HG02970 (cell line): ENCODE data around the gene COIL.
A peak's percentile ranks its signal among the peaks of the same experiment; 100 is the strongest.

ENCODE experiments used
- ATAC-seq: cut with Tn5 transposase; IDR thresholded peaks from one replicate; pipeline ENCODE4 v1.9.1; 2021; ENCODE audit warnings: mild to moderate bottlenecking, moderate library complexity, moderate number of reproducible peaks; ENCODE audit not compliant: unreplicated experiment, low FRiP score

The COIL gene

DNA sequence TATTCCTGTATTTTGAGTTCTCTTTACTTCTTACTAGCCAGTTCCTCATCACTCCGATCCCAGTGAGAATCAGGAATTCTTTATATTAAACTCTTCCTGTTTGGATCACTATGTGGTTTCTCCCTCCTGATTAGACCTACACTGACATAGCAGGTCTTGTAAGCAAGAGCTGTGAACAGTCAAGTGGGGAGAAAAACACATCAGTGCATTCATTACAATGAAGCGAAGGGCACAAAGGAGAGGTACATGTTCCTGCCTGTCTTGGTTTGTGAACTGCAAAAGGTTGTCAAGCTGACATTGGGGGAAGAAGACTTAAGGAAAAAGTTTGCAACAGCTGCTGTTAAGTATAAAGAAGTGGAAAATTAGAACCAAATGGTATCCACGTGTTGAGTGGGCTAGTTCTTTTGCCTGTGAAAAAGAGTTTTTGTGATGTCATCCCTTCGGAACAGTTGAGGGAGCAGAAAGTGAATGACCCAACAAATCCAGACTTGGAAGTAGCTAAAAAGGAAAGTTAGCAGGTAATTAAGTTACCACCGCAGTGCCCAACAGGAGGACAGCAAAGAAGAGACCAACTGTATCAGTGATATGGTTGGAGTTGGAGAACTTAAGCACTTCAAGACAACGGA, 24.0 kb downstream of the COIL start:
- no peak for ATAC-seq

DNA sequence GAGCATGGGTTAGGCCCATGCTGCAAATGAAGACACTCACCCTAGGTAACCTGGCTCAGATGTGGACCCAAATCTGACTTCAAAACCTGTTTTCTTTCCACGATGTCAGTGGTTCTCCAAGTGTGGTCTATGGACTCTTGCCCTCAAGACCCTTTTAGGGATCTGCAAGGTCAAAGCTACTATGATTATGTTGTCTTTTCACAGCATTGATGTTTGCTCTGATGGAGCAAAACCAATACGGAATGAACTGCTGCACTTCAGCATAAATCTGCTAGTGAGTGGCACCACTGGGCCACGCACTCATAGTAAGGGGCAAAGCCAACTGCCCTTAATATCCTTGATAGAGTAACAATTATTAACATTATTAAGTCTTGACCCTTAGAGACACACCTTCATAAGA, 25.4 kb downstream of the COIL start:
- ATAC-seq: no peak

DNA sequence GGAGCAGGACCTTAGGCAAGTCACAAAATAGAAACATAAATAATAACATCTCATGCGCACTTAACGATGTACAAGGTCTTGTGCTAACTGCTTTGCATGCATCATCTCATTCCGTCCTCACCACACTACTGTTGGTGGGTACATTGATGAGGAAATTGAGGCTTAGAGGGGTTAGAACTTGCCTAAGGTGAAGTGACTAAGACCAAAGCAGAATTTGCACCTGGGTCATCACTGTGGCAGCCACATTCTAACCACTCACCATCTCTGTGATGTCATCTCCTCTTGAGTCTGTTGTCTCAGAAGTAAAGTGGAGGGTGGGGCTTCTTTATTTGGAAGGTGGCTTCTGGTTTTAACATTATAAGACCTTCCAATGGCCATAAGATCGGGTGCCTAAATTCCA, 26.6 kb downstream of the COIL start:
- no peak for ATAC-seq

DNA sequence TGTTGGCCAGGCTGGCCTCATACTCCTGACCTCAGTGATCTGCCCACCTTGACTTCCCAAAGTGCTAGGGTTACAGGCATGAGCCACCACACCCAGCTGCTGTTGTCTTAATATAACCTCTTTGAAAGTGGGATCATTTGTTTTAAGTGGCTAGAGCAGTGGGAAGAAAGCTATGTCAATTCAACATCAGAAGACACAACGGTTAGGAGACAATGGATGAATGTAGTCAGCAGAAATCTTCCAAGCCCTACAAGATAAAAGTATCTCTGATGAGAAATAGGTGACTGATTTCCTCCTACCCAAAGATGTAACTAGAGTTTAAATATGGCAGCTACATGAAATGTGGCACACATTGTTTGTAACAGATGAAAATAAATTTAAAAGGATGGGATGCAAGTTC, 27.0 kb downstream of the COIL start:
- ATAC-seq: no peak

DNA sequence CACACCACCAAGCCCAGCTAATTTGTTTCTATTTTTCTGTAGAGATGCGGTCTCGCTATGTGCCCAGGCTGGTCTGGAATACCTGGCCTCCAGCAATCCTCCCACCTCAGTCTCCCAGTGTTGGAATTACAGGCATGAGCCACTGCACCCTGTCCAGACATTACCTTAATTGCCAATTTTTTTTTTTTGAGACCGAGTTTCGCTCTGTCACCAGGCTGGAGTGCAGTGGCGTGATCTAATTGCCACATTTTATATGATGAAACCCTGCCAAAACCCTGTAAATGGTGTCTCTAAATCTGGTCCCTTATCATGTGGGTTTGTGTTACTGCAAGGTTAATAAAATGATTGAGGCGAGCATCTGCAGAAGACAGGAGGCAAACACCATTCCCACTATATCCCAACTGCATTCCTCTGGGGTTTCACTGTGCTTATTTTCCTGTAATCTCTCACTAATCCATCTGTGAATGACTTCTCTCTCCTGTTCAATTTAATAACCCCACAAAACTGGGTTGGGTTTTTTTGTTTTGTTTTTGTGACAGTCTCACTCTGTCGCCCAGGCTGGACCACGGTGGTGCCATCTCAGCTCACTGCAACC, 27.6 kb downstream of the COIL start:
- no peak for ATAC-seq

DNA sequence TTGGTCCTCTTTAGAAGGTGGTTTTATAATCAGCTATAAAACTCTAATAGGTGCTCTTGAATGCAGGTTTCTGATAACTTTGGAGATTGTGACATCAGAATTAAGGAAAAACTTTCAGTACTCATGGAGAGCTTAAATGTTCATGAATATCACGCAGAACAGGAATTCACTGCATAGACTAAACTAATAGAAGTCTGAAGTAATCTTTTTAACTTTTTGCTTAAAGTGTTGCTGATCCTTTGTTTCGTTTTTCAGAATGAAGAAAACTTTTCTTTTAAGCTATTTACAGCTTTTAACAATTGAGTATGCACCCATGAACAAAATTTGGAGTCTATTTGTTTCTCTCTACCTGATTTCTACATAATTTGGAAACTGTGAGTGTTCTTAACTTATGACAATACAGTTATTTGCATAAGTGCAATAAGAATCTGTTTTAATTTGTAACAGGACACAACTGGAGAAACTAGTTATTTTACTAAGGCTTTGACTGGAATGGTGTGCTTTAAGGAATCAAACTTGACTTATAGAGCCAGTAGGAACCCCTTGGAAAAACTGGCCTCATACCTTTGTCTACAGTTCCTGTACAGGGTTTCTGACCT, 30.0 kb downstream of the COIL start:
- no peak for ATAC-seq

DNA sequence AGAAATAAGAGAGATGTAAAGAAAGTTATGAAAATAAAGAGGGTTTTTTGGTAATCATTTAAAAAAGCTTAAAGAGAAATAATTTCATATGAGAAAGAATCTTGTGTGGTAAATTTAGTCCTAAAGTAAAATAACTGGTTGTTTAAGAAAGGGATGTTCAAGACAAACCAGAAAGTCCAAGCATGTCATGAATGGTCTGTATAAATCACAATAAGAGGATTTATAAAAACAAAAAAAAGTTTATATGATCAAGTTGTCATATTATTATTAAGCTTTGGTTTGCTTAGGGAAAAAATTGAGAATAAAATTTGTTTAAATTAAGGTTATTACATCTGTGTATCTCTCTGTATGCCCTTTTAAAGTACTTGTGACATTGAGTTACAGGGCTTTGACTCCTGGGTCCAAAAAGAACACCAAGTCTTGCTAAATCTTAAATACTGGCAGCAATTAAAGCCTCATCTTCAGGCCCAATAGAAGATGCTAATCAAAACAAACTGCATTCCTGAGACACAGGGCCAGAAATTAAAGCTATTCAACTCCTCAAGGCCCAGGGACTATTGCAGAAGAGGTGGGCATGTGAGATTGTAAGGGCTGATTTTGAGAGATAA, 31.4 kb downstream of the COIL start:
- no peak for ATAC-seq

DNA sequence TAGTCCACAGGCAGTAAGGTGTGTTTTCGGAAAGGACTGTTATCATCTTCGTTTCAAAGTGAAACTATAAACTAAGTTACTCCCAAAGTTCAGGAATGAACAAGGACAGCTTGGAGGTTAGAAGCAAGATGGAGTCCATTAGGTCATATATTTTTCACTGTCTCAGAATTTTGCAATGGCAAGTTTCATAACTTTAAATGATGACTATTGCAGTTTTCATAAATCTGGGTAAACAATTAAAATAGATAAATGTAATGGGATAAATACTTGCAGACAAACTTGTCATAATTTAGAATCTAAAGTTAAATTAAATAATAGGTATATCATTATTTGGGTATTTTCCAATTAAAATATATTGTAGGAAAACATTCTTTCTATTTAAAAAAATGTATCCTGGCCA, 32.3 kb downstream of the COIL start:
- ATAC-seq: no peak

DNA sequence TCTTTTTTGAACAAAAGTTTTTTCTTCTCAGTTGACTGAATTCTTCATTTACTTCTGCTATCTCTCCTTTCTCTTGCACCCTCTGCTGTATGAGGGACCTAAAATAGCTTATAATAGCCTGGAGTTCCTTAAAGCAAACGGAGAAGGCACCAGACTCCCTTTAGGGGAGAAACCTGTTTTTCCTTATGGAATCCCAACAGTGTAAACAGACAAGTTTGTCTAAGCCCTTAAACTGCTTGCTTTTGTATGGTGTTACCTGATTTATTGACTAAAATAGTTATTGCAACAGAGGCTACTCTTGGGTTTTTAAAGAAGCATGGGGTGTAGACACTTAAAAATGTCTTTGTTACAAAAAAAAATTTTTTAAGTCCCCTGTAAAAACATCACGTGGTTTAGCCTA, 34.1 kb downstream of the COIL start:
- no peak for ATAC-seq

DNA sequence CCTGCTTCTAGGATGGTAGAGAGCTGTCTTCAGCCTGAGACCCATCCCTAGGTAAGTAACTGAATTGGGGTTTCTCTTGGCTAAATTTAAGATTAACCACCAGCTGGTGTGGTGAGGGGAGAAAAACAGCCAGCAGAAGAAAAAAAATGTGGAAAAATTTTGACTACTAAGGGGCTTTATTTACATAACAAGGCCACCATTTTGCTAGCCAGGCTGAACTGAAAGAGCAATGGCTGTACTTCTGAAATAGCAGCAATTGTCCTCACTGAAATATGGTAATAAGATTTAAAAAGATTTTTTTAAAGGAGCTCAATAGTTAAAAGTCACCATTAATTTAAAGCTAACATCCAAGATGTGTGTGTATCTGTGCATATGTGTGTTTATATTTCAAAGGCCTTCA, 34.6 kb downstream of the COIL start:
- no peak for ATAC-seq

DNA sequence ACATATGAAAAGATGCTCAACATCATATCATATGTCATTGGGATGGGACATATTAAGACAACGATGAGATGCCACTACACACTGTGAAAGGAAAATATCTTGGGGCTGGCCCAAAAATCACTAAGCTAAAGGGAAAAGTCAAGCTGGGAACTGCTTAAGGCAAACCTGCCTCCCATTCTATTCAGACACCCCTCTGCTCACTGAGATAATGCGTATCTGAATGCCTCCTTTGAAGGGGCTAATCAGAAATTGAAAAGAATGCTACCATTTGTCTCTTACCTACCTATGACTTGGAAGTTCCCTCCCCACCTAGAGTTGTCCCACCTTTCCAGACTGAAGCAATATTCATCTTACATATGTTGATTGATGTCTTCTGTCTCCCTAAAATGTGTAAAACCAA, 35.8 kb downstream of the COIL start:
- no peak for ATAC-seq

DNA sequence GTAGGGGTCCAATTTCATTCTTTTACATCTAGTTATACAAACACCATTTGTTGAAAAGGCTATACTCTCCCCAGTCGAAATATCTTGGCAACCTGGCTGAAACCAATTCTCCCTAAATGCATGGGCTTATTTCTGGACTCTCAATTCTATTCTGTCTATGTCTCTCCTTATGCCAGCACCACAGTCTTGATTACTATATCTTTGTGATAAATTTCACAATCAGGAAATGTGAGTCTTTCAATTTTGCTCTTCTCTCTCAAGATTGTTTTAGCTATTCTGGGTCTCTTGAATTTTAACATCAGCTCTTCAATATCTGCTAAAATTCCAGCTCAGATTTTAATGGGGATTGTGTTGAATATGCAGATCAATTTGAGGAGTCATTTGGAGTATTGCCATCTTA, 41.1 kb downstream of the COIL start:
- ATAC-seq: no peak

DNA sequence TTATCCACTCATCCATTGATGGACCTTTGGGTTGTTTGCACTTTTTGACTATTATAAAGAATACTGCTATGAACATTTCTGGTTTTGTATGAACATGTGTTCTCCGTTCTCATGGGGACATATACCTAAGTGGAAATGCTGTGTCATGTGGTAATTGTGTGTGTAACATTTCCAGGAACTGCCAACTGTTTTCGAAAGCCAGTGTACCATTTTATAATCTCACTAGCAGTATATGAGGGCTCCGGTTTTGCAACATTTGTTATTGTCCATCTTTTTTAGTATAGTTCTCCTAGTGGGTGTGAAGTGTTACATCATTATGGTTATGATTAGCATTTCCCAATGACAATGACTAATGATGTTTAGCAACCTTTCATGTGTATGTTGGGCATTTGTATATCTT, 41.9 kb downstream of the COIL start:
- no peak for ATAC-seq

DNA sequence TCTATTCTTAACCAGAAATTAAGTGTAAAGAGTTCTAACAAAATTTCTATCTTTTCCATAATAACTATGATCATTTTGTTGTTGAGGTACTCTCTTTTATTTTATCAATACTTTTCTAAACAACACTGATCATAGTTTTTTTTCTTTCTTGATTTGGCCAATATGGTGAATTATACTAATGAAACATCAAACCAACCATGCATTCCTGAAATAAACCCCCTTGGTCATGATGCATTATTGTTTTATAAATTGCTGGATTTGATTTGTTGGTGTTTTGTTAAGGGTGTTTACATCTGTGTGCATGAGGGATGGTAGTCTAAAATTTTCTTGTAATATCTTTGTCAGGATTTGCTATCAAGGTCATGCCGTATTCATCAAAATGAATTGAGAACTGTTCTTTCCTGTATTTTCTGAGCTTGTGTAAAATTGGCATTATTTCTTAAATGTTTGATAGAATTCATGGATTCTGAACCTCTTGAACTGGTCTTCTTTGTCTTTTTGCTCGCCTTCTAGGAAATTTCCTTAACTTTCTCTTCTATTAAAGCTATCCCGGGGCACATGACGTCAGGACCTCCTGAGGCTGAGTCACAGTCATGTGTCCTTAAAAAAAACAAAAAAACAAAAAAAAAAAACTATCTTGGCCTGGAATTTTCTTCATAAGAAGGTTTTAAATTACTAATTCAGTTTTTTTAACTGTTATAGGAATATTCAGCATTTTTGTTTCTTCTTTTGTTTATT, 43.1 kb downstream of the COIL start:
- no peak for ATAC-seq

DNA sequence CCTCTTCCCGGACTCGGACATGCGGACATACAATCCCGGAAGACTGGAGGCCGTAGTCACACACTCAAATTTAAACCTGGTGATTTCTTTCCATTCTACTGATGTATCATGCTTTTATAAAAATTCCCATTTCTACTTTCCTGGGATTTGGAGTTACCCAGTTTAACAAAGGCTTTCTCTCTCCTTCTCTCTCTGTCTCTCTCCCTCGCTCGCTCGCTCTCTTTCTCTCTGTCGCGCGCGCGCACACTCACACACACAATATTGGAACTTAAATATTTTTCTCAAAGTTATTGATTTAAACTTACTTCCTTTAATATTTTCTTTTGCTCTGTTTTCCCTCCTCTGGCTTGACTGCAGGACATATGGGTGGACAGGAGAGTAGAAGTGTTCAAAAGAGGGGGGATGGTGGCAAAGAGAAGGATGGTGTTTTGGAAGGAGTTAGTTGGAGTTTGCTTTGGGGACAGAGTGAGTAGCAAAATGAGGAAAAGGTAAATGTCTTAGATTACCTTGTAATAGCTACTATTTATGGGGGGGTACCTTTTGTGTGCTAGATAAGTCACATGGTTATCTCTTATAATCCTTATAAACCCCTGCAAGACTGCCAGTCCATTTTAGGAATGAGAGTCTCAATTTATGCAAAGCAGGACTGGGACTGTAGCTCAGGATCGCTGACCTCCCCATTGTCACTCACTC, 46.1 kb downstream of the COIL start:
- no peak for ATAC-seq

DNA sequence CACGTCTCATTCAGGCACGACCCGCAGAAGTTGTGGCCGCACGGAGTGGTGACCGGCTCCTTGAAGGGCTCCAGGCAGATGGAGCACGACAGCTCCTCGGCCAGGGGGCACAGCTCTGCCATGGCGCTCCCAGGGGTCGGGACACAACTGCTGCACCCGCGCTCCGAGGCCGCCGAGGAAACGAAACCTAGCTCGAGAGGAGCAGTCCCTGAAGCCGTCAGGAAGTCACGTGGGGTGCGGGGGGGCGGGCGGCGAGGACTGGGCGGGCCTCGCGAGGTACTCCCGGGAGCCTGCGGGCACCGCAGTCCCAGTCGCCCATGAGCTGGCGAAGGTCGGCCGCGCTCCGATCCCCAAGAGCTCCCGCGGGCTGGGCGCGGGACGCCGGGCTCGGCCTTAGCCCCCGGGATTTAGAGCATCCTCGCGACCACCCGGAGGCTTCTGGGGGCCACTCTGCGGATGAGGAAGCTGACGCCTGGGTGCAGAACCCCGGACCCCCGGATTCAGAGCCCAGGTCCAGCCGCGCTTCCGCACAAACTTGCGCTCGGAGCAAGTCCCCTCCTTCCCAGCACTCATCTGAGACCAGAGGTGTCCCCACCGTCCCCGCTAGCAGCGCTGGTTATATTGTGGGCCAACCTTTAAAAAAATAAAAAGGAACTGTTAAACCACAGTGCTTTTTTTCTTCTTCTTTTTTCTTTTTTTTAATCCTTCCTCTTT, 46.8 kb downstream of the COIL start, which contains the start of gene TRIM25:
TRIM25 (minus strand) TSS at position 183 of the 714 bp plus-strand sequence; CDS start at position 122, 61 bp downstream.
- peak; percentile 63 for ATAC-seq

DNA sequence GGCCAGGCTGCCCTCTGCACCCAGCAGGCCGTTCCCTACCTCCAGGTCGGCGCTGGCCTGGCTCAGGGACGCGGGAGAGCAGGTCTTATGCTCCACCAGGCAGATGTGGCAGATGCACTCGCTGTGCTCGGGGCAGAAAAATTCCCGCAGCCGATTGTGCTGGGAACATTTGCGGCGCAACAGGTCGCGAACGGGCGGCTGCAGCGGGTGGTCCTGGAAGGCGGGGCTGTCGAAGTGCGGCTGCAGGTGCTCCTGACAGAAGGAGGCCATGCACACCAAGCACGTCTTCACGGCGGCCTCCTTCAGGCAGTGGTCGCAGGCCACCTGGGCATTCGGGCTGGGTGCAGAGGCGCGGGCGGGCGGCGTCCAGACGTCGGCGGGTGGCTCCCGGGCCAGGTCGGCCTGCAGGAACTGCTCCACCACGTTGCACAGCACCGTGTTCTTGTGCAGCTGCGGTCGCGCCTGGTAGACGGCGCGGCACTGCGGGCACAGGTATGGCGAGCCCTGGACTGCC, 47.4 kb downstream of the COIL start:
- ATAC-seq: peak; percentile 41

DNA sequence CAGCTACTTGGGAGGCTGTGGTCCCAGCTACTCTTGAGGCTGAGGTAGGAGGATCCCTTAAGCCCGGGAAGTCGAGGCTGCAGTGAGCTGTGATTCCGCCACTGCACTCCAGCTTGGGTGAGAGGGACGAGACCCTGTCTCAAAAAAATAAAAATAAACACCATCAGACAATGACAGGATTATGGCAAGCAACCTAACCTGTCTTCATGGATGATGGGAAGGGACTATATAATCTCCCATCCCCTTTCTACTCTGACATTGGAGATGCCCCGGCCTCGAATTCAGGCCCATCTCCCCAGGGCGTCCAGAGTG, 47.9 kb downstream of the COIL start:
- ATAC-seq: no peak

DNA sequence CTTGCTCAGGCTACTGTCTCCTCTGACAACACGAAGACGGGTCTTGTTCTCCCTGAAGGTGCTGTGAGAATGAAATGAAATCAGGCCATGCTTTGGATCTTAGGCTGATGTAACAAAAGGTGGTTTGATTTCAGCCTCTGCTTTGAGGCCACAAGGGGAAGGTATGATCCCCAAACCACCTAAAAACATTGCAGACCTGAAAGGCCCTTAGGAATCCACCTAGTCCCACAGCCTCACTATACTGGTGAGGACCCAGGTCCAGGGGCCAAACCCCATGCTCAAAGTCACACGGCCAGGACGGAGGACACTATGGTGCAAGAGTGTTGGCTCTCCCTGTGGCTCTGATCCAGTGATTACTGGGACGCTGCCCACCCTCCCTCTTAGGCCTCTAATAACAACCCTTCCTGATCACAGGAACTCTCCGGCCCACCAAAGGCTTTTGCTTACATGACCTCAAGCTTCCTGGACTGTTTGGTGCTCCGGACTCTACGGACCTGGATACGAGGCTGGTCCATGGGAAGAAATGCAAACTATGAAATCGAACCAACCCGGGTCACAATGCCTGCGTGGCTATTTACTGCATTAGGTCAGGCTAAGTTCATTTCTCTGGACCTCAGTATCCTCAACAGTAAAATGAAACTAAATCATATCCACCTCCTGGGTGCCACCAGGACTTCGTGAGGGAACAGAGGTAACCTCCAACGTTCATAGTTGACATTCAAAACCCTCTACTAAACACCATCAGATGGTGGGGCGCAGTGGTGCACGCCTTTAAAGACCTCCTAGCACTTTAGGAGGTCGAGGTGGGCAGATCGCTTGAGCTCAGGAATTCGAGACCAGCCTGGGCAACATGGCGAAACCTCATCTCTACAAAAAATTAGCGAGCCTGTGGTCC, 48.5 kb downstream of the COIL start:
- ATAC-seq: no peak
